C4-2B (cell line): ENCODE data around the gene GALNT7.

Experiments
- ZFX ChIP-seq: fragments of 450-650 bp; IDR thresholded peaks from 2 replicates; pipeline ENCODE4 v1.6.1; 2017
- TF ChIP-seq, protein P1 (sequence below): fragments of 450-650 bp; conservative IDR thresholded peaks from 2 replicates; pipeline ENCODE4 v1.5.1; 2017; ENCODE audit warnings: mild to moderate bottlenecking

GRCh38 chr4:173134426-173134825, 34.2 kb upstream of the GALNT7 start:
- TF ChIP-seq, protein P1, sequence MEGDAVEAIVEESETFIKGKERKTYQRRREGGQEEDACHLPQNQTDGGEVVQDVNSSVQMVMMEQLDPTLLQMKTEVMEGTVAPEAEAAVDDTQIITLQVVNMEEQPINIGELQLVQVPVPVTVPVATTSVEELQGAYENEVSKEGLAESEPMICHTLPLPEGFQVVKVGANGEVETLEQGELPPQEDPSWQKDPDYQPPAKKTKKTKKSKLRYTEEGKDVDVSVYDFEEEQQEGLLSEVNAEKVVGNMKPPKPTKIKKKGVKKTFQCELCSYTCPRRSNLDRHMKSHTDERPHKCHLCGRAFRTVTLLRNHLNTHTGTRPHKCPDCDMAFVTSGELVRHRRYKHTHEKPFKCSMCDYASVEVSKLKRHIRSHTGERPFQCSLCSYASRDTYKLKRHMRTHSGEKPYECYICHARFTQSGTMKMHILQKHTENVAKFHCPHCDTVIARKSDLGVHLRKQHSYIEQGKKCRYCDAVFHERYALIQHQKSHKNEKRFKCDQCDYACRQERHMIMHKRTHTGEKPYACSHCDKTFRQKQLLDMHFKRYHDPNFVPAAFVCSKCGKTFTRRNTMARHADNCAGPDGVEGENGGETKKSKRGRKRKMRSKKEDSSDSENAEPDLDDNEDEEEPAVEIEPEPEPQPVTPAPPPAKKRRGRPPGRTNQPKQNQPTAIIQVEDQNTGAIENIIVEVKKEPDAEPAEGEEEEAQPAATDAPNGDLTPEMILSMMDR: no peak
- TF ChIP-seq ZFX: no peak
